HCT116 (cell line): Measurements from ENCODE around the gene LYPD8.

ENCODE experiments used
- CBX3 ChIP-seq: IDR thresholded peaks from 2 replicates; pipeline ENCODE4 v1.6.1; 2012; ENCODE audit warnings: low read depth
- CTCF ChIP-seq, 3 experiments: fragments of 200-600 bp in 1 of 3; sonication (generic) in 1 of 3; IDR thresholded peaks in 2 of 3; conservative IDR thresholded peaks in 1 of 3; 2 replicates each; pipeline ENCODE4 v1.5.1; 2012 to 2017; ENCODE audit warnings: low read depth in 2 of 3, low read length in 2 of 3, antibody characterized with exemption in 1 of 3, borderline replicate concordance in 1 of 3, control low read depth in 1 of 3, mild to moderate bottlenecking in 1 of 3, mixed read lengths in 1 of 3, mixed run types in 1 of 3, moderate library complexity in 1 of 3; ENCODE audit not compliant: insufficient read depth in 1 of 3
- POLR2A ChIP-seq: IDR thresholded peaks from 2 replicates; pipeline ENCODE4 v1.7.0; 2011; ENCODE audit warnings: borderline replicate concordance; ENCODE audit not compliant: insufficient read depth, insufficient read length; ENCODE audit errors: extremely low read depth
- POLR2AphosphoS5 ChIP-seq: IDR thresholded peaks from 2 replicates; pipeline ENCODE4 v1.6.1; 2011; ENCODE audit warnings: mild to moderate bottlenecking, low read depth, low read length, moderate library complexity
- ZFX ChIP-seq: fragments of 450-650 bp; IDR thresholded peaks from 2 replicates; pipeline ENCODE4 v1.6.1; 2017
- ZNF274 ChIP-seq: fragments of 200-500 bp; sonication (Bioruptor generic); IDR thresholded peaks from 2 replicates; pipeline ENCODE4 v1.6.1; 2014; ENCODE audit warnings: mild to moderate bottlenecking, low read depth, low read length, inconsistent platforms

GRCh38 chr1:248730507-248731335 lies 24.8 kb downstream of the LYPD8 start:
- TF ChIP-seq POLR2AphosphoS5 (no peak), CTCF (IDR thresholded peaks at IDR 0.05 in 2 of 3, conservative IDR thresholded peaks at IDR 0.05 in 1 of 3; ENCODE audit: borderline replicate concordance in 1 of 3, insufficient read depth in 1 of 3, low read depth in 2 of 3, low read length in 2 of 3) (no peak), CBX3 (no peak), POLR2A (no peak), ZNF274 (no peak), ZFX (no peak)
